ENCODE results near the gene EPB42. TPM values are rescaled to one million over a fixed set of nuclear protein-coding genes. Genes with fewer than 3 reads are reported as not detected.
"Not testable (repeated sequence)": the region's sequence is repeated elsewhere in the genome, so short reads cannot be mapped to it uniquely, and the experiment has no call there.

The EPB42 gene
- total RNA-seq, 1 donor from 2014 or later = not detected

DNA sequence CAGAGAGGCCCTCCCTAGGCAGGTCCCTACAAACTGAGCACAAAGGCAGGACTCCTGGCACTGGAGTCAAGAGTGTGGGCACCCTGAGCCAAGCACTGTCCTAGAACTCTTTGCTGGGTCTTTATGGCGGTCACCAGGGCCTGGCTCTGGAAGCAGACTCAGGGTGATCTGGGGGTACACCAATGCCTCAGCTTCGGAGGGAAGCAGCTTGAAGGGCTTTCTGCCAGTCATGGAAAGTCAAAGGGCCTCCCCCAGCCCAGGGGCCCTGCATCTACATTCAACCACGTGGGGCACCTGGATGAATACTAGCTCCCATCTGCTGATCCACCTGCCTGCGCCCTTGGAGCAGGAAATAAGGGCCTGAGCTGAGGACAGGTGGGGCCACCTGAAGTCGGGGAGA is 7.4 kb downstream of the EPB42 start:
- intact Hi-C loops (cut with micrococcal nuclease) = no loop called here

DNA sequence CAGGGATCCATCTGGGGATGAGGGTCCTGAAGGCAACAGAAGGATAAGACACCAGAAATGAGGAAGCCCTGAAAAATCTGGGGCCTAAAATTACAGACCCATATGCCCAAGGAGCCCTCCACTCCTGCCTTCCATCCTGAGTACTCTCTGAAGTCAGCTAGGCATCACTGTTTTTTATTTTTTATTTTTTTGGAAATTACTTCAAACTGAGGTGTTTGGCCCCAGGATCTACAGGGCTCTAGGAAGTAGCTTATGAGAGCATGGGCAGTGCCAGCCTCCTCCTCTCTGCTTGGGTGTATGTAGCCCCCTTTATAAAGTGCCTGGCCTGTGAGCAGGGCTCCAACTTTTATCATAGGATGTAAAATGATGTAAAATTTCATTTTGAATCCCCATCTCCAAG is 7.9 kb downstream of the EPB42 start:
- intact Hi-C loops (cut with micrococcal nuclease) = no loop called here

DNA sequence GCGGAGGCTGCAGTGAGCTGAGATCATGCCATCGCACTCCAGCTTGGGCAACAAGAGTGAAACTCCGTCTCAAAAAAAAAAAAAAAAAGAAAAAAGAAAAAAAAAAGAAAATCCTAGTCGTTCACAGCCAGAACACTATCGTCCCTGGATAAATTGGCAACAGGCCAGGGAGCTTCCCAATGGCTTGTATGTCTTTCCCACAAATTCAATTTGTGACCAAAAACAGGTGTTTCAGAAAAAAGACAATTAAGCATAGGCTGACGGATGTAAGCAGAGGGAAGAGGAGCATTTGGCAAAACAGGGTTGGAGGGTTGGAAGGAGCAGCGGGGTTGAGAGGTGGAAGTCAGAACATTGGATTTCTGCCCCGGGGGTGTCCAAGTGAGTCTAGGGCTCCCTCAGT is 8.5 kb downstream of the EPB42 start:
- intact Hi-C loops (cut with micrococcal nuclease) = no loop called here

- intact Hi-C loops (cut with micrococcal nuclease) = no loop called here
These were observed 9.5 kb downstream of the EPB42 start for GRCh38 chr15:43211224-43211735.

- intact Hi-C loops (cut with micrococcal nuclease) = no loop called here
These were observed 10.0 kb downstream of the EPB42 start for GRCh38 chr15:43210807-43211206.

DNA sequence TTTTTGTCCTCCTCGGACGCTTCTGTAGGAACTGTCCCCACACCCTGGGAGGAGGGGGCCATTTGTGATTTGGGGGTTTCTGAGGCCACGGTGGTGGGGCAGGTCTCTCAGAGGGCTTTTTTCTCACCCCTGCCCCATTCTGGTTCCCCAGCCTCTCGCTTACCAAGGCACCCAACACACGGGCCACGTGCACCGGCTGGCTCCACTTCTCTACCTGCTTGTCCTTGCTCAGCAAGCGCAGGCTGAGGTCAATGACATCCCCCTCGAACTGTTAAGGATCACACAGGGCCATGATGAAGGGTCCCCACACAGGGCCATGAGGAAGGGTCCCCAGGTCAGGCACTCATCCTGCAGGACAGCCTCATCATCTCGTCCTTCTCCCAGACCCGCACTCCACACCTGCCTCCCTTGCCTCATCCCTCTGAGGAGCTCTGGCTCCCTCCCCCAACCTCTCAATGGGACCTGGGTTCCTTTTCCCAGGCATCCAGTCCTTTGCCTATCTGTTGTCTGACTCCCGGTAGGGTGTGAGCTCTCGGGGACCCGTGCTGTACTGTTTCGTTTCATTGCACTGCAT is 10.6 kb downstream of the EPB42 start:
- intact Hi-C loops (cut with micrococcal nuclease) = no loop called here

- intact Hi-C loops (cut with micrococcal nuclease) = no loop called here
These were observed 11.6 kb downstream of the EPB42 start for GRCh38 chr15:43209059-43209824.

DNA sequence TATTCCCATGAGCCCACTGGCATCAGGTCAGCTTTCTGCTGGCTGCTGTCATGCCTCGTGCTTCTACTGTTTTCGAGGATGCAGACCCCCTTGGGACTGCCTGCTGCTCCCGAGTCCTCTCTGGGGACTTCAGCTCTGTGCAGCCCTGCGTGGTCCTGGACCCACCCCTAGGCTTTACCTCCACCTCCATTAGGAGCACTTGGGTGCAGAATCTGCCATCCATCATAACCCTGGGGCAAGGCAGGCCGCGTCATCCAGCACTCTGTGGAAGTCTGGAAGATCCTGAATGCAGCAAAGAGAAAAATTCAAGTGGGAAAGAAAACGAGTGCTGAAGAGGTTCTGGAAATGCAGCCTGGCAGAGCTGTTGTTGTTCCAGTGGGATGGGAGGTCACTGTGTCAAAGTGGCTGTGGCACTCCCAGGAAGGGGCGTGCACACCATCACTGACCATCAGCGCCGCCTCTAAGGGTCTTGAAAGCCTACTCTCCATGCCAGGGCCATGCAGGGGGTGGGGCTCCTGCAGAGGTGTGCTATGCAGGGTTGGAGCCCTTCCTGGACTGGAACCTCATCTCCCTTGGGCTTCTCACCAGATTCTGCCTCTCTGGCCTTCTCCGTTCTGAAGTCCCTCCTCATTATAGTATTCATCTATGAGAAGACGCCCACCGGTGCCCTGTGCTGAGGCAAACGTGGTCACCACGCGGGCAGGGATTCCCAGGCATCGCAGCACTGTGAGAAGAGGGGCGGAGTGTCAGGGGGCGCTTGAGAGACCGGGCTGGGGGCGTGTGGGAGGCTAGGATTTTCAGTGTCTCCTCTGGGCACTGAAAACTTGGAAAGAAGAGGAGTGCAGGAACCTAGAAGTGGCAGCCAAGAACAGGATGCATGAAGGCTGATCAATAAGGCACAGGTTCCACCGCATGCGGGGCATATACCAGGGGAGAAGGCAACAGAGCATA is 12.5 kb downstream of the EPB42 start:
- intact Hi-C loops (cut with micrococcal nuclease) = no loop called here

DNA sequence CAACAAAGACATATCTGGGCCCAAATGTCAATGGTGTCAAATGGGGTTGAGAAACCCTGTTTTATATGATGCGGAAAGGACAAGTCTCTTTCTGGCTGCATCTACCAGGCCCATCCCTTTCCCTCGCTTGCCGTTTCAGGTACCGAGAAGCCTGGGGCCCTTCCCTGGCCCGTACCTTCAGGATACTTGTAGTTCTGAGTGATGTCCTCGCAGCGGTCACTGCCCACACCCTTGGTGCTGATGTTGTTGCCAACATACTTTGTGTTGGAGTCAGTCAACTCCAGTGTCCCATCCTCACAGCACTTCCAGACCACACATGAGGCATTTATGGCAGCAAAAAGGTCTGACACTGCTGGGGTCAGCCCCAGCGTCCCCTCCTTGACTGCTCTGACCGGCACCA is 13.8 kb downstream of the EPB42 start:
- intact Hi-C loops (cut with micrococcal nuclease) = no loop called here

- intact Hi-C loops (cut with micrococcal nuclease) = no loop called here
These were observed 14.8 kb downstream of the EPB42 start for GRCh38 chr15:43206054-43206453.

- intact Hi-C loops (cut with micrococcal nuclease) = loop anchor here (1.0 kb wide), 1 partner anchor 500 kb away; no protein-coding TSS in a partner anchor
These were observed 16.6 kb downstream of the EPB42 start for GRCh38 chr15:43204016-43204901.

DNA sequence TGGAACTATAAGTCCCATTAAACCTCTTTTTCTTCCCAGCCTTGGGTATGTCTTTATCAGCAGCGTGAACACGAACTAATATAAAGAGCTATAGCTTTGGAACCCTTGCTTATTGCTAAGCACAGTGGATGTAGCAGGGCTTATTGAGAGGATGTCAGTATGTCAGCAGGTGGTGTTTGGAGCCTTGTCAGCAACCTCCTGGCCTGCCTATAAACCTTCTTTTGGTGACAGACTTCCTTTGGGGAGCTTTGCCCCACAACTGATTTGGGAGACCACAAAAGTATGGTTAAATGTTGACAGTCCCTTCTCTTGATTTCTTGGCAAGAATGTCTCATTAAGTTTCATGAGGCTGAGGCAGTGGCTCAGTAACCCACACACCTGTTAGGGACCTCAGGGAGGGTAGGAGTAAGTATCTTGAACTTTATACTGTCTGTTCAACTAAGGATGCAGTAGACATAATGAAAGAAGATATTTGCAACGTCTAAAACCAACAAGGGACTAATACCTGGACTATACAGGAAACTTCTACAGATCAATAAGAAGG is 20.8 kb downstream of the EPB42 start:
- intact Hi-C loops (cut with micrococcal nuclease) = no loop called here

DNA sequence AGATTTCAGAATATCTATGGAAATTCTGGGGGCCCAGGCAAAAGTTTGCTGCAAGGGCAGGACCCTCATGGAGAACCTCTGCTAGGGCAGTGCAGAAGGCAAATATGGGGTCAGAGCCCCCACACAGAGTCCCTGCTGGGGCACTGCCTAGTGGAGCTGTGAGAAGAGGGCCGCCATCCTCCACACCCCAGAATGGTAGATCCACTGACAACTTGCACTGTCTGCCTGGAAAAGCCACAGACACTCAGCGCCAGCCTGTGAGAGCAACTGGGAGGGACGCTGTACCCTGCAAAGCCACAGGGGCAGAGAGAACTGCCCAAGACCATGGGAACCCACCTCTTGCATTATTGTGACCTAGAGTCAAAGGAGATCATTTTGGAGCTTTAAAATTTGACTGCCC is 21.8 kb downstream of the EPB42 start:
- intact Hi-C loops (cut with micrococcal nuclease) = no loop called here

DNA sequence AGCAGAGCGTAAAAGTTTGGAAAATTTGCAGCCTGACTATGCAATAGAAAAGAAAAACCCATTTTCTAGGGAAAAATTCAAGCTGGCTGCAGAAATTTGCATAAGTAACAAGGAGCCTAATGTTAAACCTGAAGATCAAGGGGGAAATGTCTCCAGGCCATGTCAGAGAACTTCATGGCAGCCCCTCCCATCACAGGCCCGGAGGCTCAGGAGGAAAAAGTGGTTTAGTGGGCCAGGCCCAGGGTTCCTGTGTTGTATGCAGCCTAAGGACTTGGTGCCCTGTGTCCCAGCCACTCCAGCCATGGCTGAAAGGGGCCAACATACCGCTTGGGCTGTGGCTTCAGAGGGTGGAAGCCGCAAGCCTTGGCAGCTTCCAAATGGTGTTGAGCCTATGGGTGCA is 22.3 kb downstream of the EPB42 start:
- intact Hi-C loops (cut with micrococcal nuclease) = not testable (repeated sequence)

- intact Hi-C loops (cut with micrococcal nuclease) = not testable (repeated sequence)
These were observed 23.0 kb downstream of the EPB42 start for GRCh38 chr15:43197773-43198172.

- intact Hi-C loops (cut with micrococcal nuclease) = no loop called here
These were observed 23.9 kb downstream of the EPB42 start for GRCh38 chr15:43196760-43197548.

- intact Hi-C loops (cut with micrococcal nuclease) = no loop called here
These were observed 26.0 kb downstream of the EPB42 start for GRCh38 chr15:43194795-43195194.

DNA sequence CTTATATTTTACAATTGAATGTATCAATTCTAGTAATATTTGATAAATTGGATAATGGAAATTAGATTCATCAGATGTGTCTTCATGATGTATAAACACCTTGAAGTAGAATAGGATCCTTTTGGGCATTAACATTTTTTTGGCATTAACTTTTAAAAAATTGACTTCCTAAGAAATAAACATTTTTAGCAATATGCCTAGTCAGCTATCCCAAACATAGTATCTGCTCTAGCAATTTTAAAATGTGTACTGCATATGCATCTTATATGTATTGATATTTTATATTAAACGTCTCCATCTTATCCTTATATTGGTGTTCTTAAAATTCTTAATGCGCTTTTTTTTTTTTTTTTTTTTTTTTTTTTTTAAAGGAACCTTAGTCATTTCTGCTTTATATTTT is 27.1 kb downstream of the EPB42 start:
- intact Hi-C loops (cut with micrococcal nuclease) = no loop called here

DNA sequence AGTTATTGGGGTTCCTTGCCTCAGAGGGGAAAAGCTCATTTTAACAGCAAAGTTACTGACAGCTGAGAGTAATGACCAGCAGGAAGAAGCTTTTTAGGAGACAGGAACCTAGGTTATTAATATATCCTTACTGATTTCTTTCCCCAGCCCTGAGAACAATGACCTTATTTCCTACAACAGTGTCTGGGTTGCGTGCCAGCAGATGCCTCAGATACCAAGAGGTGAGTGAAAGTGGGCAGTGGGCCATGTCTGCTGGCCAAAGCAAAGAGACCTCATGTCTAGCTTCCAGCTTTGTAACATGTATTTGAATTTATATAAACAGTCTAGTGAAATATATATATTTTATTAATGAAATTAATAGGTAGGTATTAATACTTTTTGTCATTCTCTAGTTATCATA is 30.6 kb downstream of the EPB42 start:
- intact Hi-C loops (cut with micrococcal nuclease) = no loop called here

- intact Hi-C loops (cut with micrococcal nuclease) = loop anchor here (10.0 kb wide), 3 partner anchors 556 to 1214 kb away; partner anchors contain the start of genes EHD4, MFAP1, PDIA3 and WDR76
These were observed 31.5 kb downstream of the EPB42 start for GRCh38 chr15:43189296-43189695.
